ENCODE data around the gene CD70. TPM values are rescaled to one million over a fixed set of nuclear protein-coding genes. Genes with fewer than 3 reads are reported as not detected.
A peak's percentile ranks its signal among the peaks of the same experiment; 100 is the strongest.
"Not testable (repeated sequence)": the region's sequence is repeated elsewhere in the genome, so short reads cannot be mapped to it uniquely, and the experiment has no call there.

Gene CD70, protein sequence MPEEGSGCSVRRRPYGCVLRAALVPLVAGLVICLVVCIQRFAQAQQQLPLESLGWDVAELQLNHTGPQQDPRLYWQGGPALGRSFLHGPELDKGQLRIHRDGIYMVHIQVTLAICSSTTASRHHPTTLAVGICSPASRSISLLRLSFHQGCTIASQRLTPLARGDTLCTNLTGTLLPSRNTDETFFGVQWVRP
- not detected for total RNA-seq
- polyA plus RNA-seq: under 1 TPM in 1 of 3 donors, not detected in 2; 0.18 TPM
- long read RNA-seq, donor 1: 0 reads
- long read RNA-seq, donor 2: 0 reads
- long read RNA-seq, donor 3: 0 reads
- long read RNA-seq, donor 4: 0 reads
- long read RNA-seq, donor 5: 0 reads
- long read RNA-seq, donor 6: 0 reads
- long read RNA-seq, donor 7: 0 reads
- long read RNA-seq, donor 8: 0 reads
- long read RNA-seq, donor 9: 0 reads
- long read RNA-seq, donor 10: 0 reads

DNA sequence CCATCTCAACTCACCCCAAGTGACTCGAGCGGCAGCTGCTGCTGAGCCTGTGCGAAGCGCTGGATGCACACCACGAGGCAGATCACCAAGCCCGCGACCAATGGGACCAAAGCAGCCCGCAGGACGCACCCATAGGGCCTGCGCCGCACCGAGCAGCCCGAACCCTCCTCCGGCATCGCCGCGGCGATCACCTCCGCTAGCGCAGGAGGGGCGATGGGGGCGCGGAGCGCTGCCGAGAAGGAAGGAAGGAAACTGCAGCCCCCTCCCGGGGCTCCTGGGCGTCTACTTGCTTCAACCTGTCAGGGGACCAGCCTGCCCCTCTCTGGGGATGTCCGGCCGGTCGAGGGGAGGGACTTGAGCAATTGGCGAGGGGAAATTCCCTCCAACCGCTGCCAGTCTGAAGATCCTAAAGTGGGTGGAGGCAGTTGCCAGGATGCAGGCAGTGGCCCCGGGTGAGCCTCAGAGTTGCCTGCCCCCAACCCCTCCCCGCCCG lies at the start of gene CD70:
Gene CD70 (minus strand): TSS at position 324 of the 493 bp plus-strand sequence. CDS start 148 bp downstream, at position 176.
- Histone ChIP-seq H3K27me3 (peaks cover 10 to 87% (median 60%) of the 10 kb centered on the region in 3 donors), H3K27ac (no peak within 1 kb of the TSS), H3K36me3 (no peaks in the 10 kb centered on the region), H3K9me3 (no peaks in the 10 kb centered on the region), H3K4me3 (peak within 1 kb of the TSS in 3 of 4 donors; percentile 2 to 30 (median 25)), H3K4me1 (peaks cover 0 to 43% (median 19%) of the 10 kb centered on the region in 4 donors)
- intact Hi-C loops (cut with DNase I; ENCODE audit: low total_unique reads): no loop called here
- peak in 1 of 2 donors; percentile 21 for DNase-seq
- 2 to 4% (median 3%) methylated on average over 21 to 35 of the region's 35 CpGs for WGBS, 5 donors
- TF ChIP-seq, protein P1, sequence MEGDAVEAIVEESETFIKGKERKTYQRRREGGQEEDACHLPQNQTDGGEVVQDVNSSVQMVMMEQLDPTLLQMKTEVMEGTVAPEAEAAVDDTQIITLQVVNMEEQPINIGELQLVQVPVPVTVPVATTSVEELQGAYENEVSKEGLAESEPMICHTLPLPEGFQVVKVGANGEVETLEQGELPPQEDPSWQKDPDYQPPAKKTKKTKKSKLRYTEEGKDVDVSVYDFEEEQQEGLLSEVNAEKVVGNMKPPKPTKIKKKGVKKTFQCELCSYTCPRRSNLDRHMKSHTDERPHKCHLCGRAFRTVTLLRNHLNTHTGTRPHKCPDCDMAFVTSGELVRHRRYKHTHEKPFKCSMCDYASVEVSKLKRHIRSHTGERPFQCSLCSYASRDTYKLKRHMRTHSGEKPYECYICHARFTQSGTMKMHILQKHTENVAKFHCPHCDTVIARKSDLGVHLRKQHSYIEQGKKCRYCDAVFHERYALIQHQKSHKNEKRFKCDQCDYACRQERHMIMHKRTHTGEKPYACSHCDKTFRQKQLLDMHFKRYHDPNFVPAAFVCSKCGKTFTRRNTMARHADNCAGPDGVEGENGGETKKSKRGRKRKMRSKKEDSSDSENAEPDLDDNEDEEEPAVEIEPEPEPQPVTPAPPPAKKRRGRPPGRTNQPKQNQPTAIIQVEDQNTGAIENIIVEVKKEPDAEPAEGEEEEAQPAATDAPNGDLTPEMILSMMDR (IDR thresholded peaks at IDR 0.05): no peak
- TF ChIP-seq POLR2AphosphoS5 (IDR thresholded peaks at IDR 0.05): no peak
- no peak for TF ChIP-seq EP300 (IDR thresholded peaks at IDR 0.05)
- TF ChIP-seq POLR2A (IDR thresholded peaks at IDR 0.05): no peak

DNA sequence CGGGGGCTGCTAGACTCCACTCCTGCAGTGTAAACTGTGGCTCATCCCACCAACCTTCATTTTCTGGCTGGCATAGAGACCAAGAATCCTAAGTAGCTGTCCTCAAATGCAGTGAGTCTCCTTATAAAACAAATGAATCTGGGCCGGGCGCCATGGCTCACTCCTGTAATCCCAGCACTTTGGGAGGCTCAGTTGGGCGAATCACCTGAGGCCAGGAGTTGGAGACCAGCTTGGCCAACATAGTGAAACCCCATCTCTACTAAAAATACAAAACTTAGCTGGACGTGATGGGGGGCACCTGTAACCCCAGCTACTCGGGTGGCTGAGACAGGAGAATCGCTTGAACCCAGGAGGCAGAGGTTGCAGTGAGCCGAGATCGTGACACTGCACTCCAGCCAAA lies 49.4 kb upstream of the CD70 start:
- H3K36me3 ChIP-seq; intact Hi-C loops (cut with DNase I; ENCODE audit: low total_unique reads); H3K27ac ChIP-seq; H3K4me1 ChIP-seq; H3K4me3 ChIP-seq; H3K9me3 ChIP-seq; DNase-seq: not testable (repeated sequence)
- peaks cover 0 to 15% (median 0%) of the 10 kb centered on the region in 3 donors for H3K27me3 ChIP-seq
- 81 to 90% (median 84%) methylated on average over 7 to 9 of the region's 9 CpGs for WGBS, 5 donors

- H3K36me3 ChIP-seq: no peaks in the 10 kb centered on the region
- 57 to 76% (median 71%) methylated on average over 4 of the region's 4 CpGs for WGBS, 5 donors
- TF ChIP-seq, protein P1 (IDR thresholded peaks at IDR 0.05): no peak
- no peak for TF ChIP-seq EP300 (IDR thresholded peaks at IDR 0.05)
- no peak for TF ChIP-seq POLR2AphosphoS5 (IDR thresholded peaks at IDR 0.05)
- TF ChIP-seq POLR2A (IDR thresholded peaks at IDR 0.05): no peak
- no peak overlapping the region for H3K4me3 ChIP-seq
- H3K9me3 ChIP-seq: no peaks in the 10 kb centered on the region
- intact Hi-C loops (cut with DNase I; ENCODE audit: low total_unique reads): loop anchor here (10.0 kb wide), 2 partner anchors 125 to 215 kb away; no protein-coding TSS in a partner anchor
- DNase-seq: no peak
- H3K4me1 ChIP-seq: peaks cover 0 to 9% (median 0%) of the 10 kb centered on the region in 4 donors
- peaks cover 0 to 6% (median 0%) of the 10 kb centered on the region in 3 donors for H3K27me3 ChIP-seq
- no peak overlapping the region for H3K27ac ChIP-seq
Measured at GRCh38 chr19:6639439-6639838, 48.5 kb upstream of the CD70 start.

GRCh38 chr19:6633456-6633813 lies 42.5 kb upstream of the CD70 start:
- not testable (repeated sequence) for DNase-seq, H3K9me3 ChIP-seq, H3K4me1 ChIP-seq, H3K4me3 ChIP-seq, H3K27ac ChIP-seq, H3K36me3 ChIP-seq
- 74 to 84% (median 75%) methylated on average over 4 of the region's 4 CpGs for WGBS, 5 donors
- intact Hi-C loops (cut with DNase I; ENCODE audit: low total_unique reads): loop anchor here (10.0 kb wide), 2 partner anchors 119 to 221 kb away; no protein-coding TSS in a partner anchor
- H3K27me3 ChIP-seq: peaks cover 0 to 13% (median 0%) of the 10 kb centered on the region in 3 donors

DNA sequence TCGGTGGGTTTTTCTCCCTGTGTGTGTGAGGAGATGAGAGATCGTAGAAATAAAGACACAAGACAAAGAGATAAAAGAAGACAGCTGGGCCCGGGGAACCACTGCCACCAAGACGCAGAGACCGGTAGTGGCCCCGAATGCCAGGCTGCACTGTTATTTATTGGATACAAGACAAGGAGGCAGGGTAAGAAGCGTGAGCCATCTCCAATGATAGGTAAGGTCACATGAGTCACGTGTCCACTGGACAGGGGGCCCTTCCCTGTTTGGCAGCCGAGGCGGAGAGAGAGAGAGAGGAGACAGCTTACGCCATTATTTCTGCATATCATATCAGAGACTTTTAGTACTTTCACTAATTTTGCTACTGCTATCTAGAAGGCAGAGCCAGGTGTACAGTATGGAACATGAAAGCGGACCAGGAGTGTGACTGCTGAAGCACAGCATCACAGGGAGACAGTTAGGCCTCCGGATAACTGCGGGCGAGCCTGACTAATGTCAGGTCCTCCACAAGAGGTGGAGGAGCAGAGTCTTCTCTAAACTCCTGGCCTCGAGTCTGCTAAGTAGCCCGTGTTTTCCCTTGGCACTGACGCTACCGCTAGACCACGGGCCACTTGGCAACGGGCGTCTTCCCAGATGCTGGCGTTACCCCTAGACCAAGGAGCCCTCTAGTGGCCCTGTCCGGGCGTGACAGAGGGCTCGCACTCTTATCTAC lies 42.0 kb upstream of the CD70 start:
- not testable (repeated sequence) for H3K36me3 ChIP-seq, H3K27ac ChIP-seq, H3K4me3 ChIP-seq, H3K4me1 ChIP-seq, H3K9me3 ChIP-seq
- intact Hi-C loops (cut with DNase I; ENCODE audit: low total_unique reads): loop anchor here (10.0 kb wide), 2 partner anchors 118 to 222 kb away; no protein-coding TSS in a partner anchor
- H3K27me3 ChIP-seq: peaks cover 0 to 17% (median 0%) of the 10 kb centered on the region in 3 donors
- TF ChIP-seq, protein P1 (IDR thresholded peaks at IDR 0.05): peak in 4 of 7 experiments; percentile 47 to 74 (median 52)
- peak; percentile 71 to 78 for DNase-seq
- WGBS, 5 donors: 48 to 51% (median 50%) methylated on average over 25 to 26 of the region's 26 CpGs

All from stomach (tissue), 19 donors.